Stimulated activated CD8-positive, alpha-beta memory T cell treated with anti-CD3 and anti-CD28 coated beads, Interleukin-4, amount 100 ng/mL, for 4 hours (primary cell): Measurements from ENCODE around the gene MYO18B.

Source experiments
- DNase-seq, 2 donors: peaks; one replicate each; pipeline ENCODE4 v3.0.0-alpha.2; 2020; ENCODE audit warnings: low read depth in 2 of 2, low spot score in 1 of 2

Gene MYO18B

GRCh38 chr22:25712661-25713400 is 29.2 kb upstream of the MYO18B start:
- DNase-seq: no peak

GRCh38 chr22:25714070-25714469 is 27.9 kb upstream of the MYO18B start:
- DNase-seq: no peak

GRCh38 chr22:25714739-25715138 is 27.2 kb upstream of the MYO18B start:
- no peak for DNase-seq

- DNase-seq: no peak
Measured at GRCh38 chr22:25716637-25717036, 25.4 kb upstream of the MYO18B start.

GRCh38 chr22:25718135-25718840 is 23.7 kb upstream of the MYO18B start:
- no peak for DNase-seq

GRCh38 chr22:25722223-25722622 is 19.8 kb upstream of the MYO18B start:
- no peak for DNase-seq

- no peak for DNase-seq
Measured at GRCh38 chr22:25722626-25723025, 19.4 kb upstream of the MYO18B start.

- no peak for DNase-seq
Measured at GRCh38 chr22:25726241-25726640, 15.7 kb upstream of the MYO18B start.

- no peak for DNase-seq
Measured at GRCh38 chr22:25728071-25728470, 13.9 kb upstream of the MYO18B start.

- no peak for DNase-seq
Measured at GRCh38 chr22:25729016-25729995, 12.7 kb upstream of the MYO18B start.

- DNase-seq: no peak
Measured at GRCh38 chr22:25735650-25736049, 6.3 kb upstream of the MYO18B start.

- DNase-seq: no peak
Measured at GRCh38 chr22:25736378-25737011, 5.5 kb upstream of the MYO18B start.

- DNase-seq: no peak
Measured at GRCh38 chr22:25739659-25740344, 2.2 kb upstream of the MYO18B start.

- DNase-seq: no peak
Measured at GRCh38 chr22:25742918-25743708, 1.1 kb downstream of the MYO18B start.

GRCh38 chr22:25744694-25745093 is 2.7 kb downstream of the MYO18B start:
- no peak for DNase-seq

GRCh38 chr22:25745341-25746011 is 3.5 kb downstream of the MYO18B start:
- DNase-seq: no peak

- DNase-seq: no peak
Measured at GRCh38 chr22:25746012-25746373, 4.0 kb downstream of the MYO18B start.

- no peak for DNase-seq
Measured at GRCh38 chr22:25747245-25747944, 5.4 kb downstream of the MYO18B start.

GRCh38 chr22:25748140-25748539 is 6.2 kb downstream of the MYO18B start:
- DNase-seq: no peak
